ENCODE data around the gene ZBTB45. TPM values are rescaled to one million over a fixed set of nuclear protein-coding genes. Genes with fewer than 3 reads are reported as not detected.
A peak's percentile ranks its signal among the peaks of the same experiment; 100 is the strongest.

ZBTB45 gene
- total and polyA plus RNA-seq, 8 donors = 4.3 to 9.3 (median 6.3) TPM

- Histone ChIP-seq H3K4me3 (no peak overlapping the region), H3K9me3 (no peaks in the 10 kb centered on the region), H3K27me3 (no peaks in the 10 kb centered on the region), H3K27ac (no peak overlapping the region), H3K4me1 (peaks cover 0 to 13% (median 8%) of the 10 kb centered on the region in 3 donors), H3K36me3 (peaks cover 11 to 52% (median 29%) of the 10 kb centered on the region in 3 donors)
- FAIRE-seq (no peak), ATAC-seq (no peak), DNase-seq (no peak)
- TF ChIP-seq CTCF (IDR thresholded peaks at IDR 0.05) = no peak
- intact Hi-C loops (cut with DNase I) = no loop called here
- WGBS, 2 donors = 89 to 92% methylated on average over 18 of the region's 18 CpGs
Measured at GRCh38 chr19:58547323-58548312, 28.0 kb upstream of the ZBTB45 start.

GRCh38 chr19:58546019-58546530 lies 26.5 kb upstream of the ZBTB45 start:
- peaks cover 0 to 13% (median 8%) of the 10 kb centered on the region in 3 donors for H3K4me1 ChIP-seq
- no peak for DNase-seq
- ATAC-seq = no peak
- H3K27ac ChIP-seq = no peak overlapping the region
- H3K9me3 ChIP-seq = no peaks in the 10 kb centered on the region
- no peaks in the 10 kb centered on the region for H3K27me3 ChIP-seq
- no peak for TF ChIP-seq CTCF (IDR thresholded peaks at IDR 0.05)
- peak overlapping the region; percentile 80 to 93 (median 84) for H3K4me3 ChIP-seq
- WGBS, 2 donors = 0 to 3% methylated on average over 1 of the region's 1 CpG
- H3K36me3 ChIP-seq = peaks cover 11 to 41% (median 29%) of the 10 kb centered on the region in 3 donors
- FAIRE-seq = no peak
- intact Hi-C loops (cut with DNase I) = no loop called here

- WGBS, 2 donors = 4 to 6% methylated on average over 21 of the region's 21 CpGs
- FAIRE-seq = no peak
Measured at GRCh38 chr19:58545286-58546018, 25.8 kb upstream of the ZBTB45 start.

More at GRCh38 chr19:58545286-58546018, 25.8 kb upstream of the ZBTB45 start:
- intact Hi-C loops (cut with DNase I) = no loop called here
- H3K9me3 ChIP-seq = no peaks in the 10 kb centered on the region
- peaks cover 0 to 13% (median 8%) of the 10 kb centered on the region in 3 donors for H3K4me1 ChIP-seq
- peaks cover 8 to 34% (median 29%) of the 10 kb centered on the region in 3 donors for H3K36me3 ChIP-seq
- no peak for TF ChIP-seq CTCF (IDR thresholded peaks at IDR 0.05)
- H3K4me3 ChIP-seq = peak overlapping the region; percentile 80 to 93 (median 84)
- no peaks in the 10 kb centered on the region for H3K27me3 ChIP-seq
- H3K27ac ChIP-seq = peak overlapping the region in 1 of 4 donors; percentile 12
- DNase-seq = peak in 1 of 6 donors; percentile 21
- no peak for ATAC-seq
